SK-N-SH (cell line): Measurements from ENCODE around the gene RNF214. TPM values are rescaled to one million over a fixed set of nuclear protein-coding genes. Genes with fewer than 3 reads are reported as not detected.

Experiments used
- CTCF ChIA-PET: fragments of 300-600, 350-600 bp; formaldehyde crosslinking; extraction: SDS; loops from one replicate; lab custom pipeline; 2021; lab: Yijun Ruan, JAX
- POLR2A ChIA-PET: fragments of 350-600 bp; sonication (Branson Sonifier 250); formaldehyde crosslinking; extraction: SDS; loops from one replicate; lab custom pipeline; 2020; ENCODE audit warnings: antibody characterized with exemption, inconsistent platforms; lab: Yijun Ruan, JAX
- DNase-seq: peaks from one replicate; pipeline ENCODE4 v3.0.0; 2012
- H2AFZ ChIP-seq: fragments of 200-600 bp; sonication (generic); 2 replicates; pipeline ENCODE4 v1.8.1; 2016; ENCODE audit warnings: antibody characterized with exemption, mild to moderate bottlenecking, low read depth
- H3F3A ChIP-seq: fragments of 200-600 bp; sonication (generic); replicated peaks from 2 replicates; pipeline ENCODE3; 2016; ENCODE audit warnings: antibody characterized with exemption, mild to moderate bottlenecking; ENCODE audit not compliant: insufficient read depth
- H3K27ac ChIP-seq, 2 experiments: fragments of 200-500 bp in 1 of 2; fragments of 200-600 bp in 1 of 2; sonication (Bioruptor generic) in 1 of 2; sonication (generic), shearing (Covaris generic) in 1 of 2; 2 replicates each; pipeline versions ENCODE4 v1.5.1 to v1.6.1; 2014 to 2016; ENCODE audit warnings: low read depth in 2 of 2, inconsistent platforms in 1 of 2, low read length in 1 of 2, mild to moderate bottlenecking in 1 of 2, mixed read lengths in 1 of 2
- H3K27me3 ChIP-seq: fragments of 200-600 bp; sonication (generic), shearing (Covaris generic); 2 replicates; pipeline ENCODE4 v1.6.1; 2016; ENCODE audit warnings: mixed run types; ENCODE audit not compliant: insufficient read depth
- H3K36me3 ChIP-seq, 2 experiments: fragments of 200-500 bp in 1 of 2; fragments of 200-600 bp in 1 of 2; sonication (Bioruptor generic) in 1 of 2; sonication (generic) in 1 of 2; replicated peaks in 1 of 2; 2 replicates each; pipeline versions ENCODE3 to v1.5.1; 2014 to 2016; ENCODE audit warnings: low read length in 1 of 2, mild to moderate bottlenecking in 1 of 2; ENCODE audit not compliant: insufficient read depth in 2 of 2, control insufficient read depth in 1 of 2
- H3K4me1 ChIP-seq, 2 experiments: fragments of 200-500 bp in 1 of 2; fragments of 200-600 bp in 1 of 2; sonication (Bioruptor generic) in 1 of 2; sonication (generic), shearing (Covaris generic) in 1 of 2; 2 replicates each; pipeline versions ENCODE4 v1.5.1 to v1.6.1; 2014 to 2016; ENCODE audit warnings: low read depth in 1 of 2, low read length in 1 of 2, mixed run types in 1 of 2; ENCODE audit not compliant: insufficient read depth in 2 of 2, control insufficient read depth in 1 of 2
- H3K4me2 ChIP-seq: fragments of 200-600 bp; sonication (generic), shearing (Covaris generic); 2 replicates; pipeline ENCODE4 v1.6.1; 2017; ENCODE audit warnings: mixed run types
- H3K4me3 ChIP-seq, 2 experiments: fragments of 200-500 bp in 1 of 2; fragments of 200-600 bp in 1 of 2; sonication (Bioruptor generic) in 1 of 2; sonication (generic), shearing (Covaris generic) in 1 of 2; 2 replicates each; pipeline versions ENCODE4 v1.5.1 to v1.8.1; 2014 to 2016; ENCODE audit warnings: low read depth in 2 of 2, inconsistent platforms in 1 of 2, low read length in 1 of 2, mild to moderate bottlenecking in 1 of 2, mixed read lengths in 1 of 2, moderate library complexity in 1 of 2
- H3K79me2 ChIP-seq: fragments of 200-600 bp; sonication (generic); 2 replicates; pipeline ENCODE4 v1.8.1; 2017; ENCODE audit warnings: mild to moderate bottlenecking; ENCODE audit not compliant: insufficient read depth
- H3K9ac ChIP-seq: fragments of 200-600 bp; sonication (generic); 2 replicates; pipeline ENCODE4 v1.6.1; 2017; ENCODE audit warnings: mixed run types
- H3K9me2 ChIP-seq: fragments of 200-600 bp; sonication (generic); 2 replicates; pipeline ENCODE4 v1.6.1; 2017; ENCODE audit warnings: mixed run types
- H3K9me3 ChIP-seq: fragments of 200-600 bp; sonication (generic); 2 replicates; pipeline ENCODE4 v1.6.1; 2017; ENCODE audit warnings: mixed run types, mild to moderate bottlenecking, moderate library complexity
- H4K20me1 ChIP-seq: fragments of 200-600 bp; sonication (generic); 2 replicates; pipeline ENCODE4 v1.6.1; 2017; ENCODE audit warnings: mild to moderate bottlenecking, mixed run types; ENCODE audit not compliant: insufficient read depth
- EP300 ChIP-seq, 2 experiments: IDR thresholded peaks; 2 replicates each; pipeline versions ENCODE4 v1.4.0 to v1.6.1; 2012; ENCODE audit warnings: borderline replicate concordance in 1 of 2, low read depth in 1 of 2, low read length in 1 of 2
- FOSL2 ChIP-seq: IDR thresholded peaks from 2 replicates; pipeline ENCODE4 v1.4.0; 2012; ENCODE audit warnings: low read depth, mild to moderate bottlenecking, moderate library complexity, borderline replicate concordance
- FOXJ3 ChIP-seq: sonication (generic); formaldehyde crosslinking; IDR thresholded peaks from 2 replicates; pipeline ENCODE4 v1.5.1; 2020; ENCODE audit warnings: mild to moderate bottlenecking, missing genetic modification reagents
- FOXM1 ChIP-seq: IDR thresholded peaks from 2 replicates; pipeline ENCODE4 v1.4.0; 2012; ENCODE audit warnings: low read depth, mild to moderate bottlenecking
- GATA2 ChIP-seq: sonication (generic); formaldehyde crosslinking; IDR thresholded peaks from 2 replicates; pipeline ENCODE4 v1.5.0; 2020; ENCODE audit warnings: mild to moderate bottlenecking, missing genetic modification reagents
- IRF3 ChIP-seq: fragments of 150-350 bp; IDR thresholded peaks from 2 replicates; pipeline ENCODE4 v1.6.1; 2016; ENCODE audit warnings: mild to moderate bottlenecking, low read depth, low read length
- JUND ChIP-seq: IDR thresholded peaks from 2 replicates; pipeline ENCODE4 v1.4.0; 2012
- NFIC ChIP-seq: IDR thresholded peaks from 2 replicates; pipeline ENCODE4 v1.4.0; 2012; ENCODE audit warnings: borderline replicate concordance
- NRF1 ChIP-seq: IDR thresholded peaks from 2 replicates; pipeline ENCODE4 v1.6.1; 2012; ENCODE audit warnings: low read depth, mild to moderate bottlenecking, low read length
- POLR2AphosphoS5 ChIP-seq: IDR thresholded peaks from 2 replicates; pipeline ENCODE4 v1.6.1; 2012; ENCODE audit warnings: low read depth, low read length
- RCOR1 ChIP-seq: fragments of 150-350 bp; IDR thresholded peaks from 2 replicates; pipeline ENCODE4 v1.6.1; 2017; ENCODE audit warnings: antibody characterized with exemption, low read length
- REST ChIP-seq: IDR thresholded peaks from 2 replicates; pipeline ENCODE4 v1.6.1; 2012; ENCODE audit warnings: mild to moderate bottlenecking, low read depth, low read length, moderate library complexity
- SMC3 ChIP-seq: IDR thresholded peaks from 2 replicates; pipeline ENCODE4 v1.6.1; 2012; ENCODE audit warnings: low read depth, low read length, improper control_type of control experiment
- TCF12 ChIP-seq: IDR thresholded peaks from 2 replicates; pipeline ENCODE4 v1.4.0; 2012
- TEAD4 ChIP-seq: IDR thresholded peaks from 2 replicates; pipeline ENCODE4 v1.4.0; 2012; ENCODE audit warnings: mild to moderate bottlenecking, borderline replicate concordance; ENCODE audit not compliant: insufficient read depth
- USF1 ChIP-seq: IDR thresholded peaks from 2 replicates; pipeline ENCODE4 v1.4.0; 2012; ENCODE audit warnings: low read depth, borderline replicate concordance
- USF2 ChIP-seq: fragments of 150-350 bp; IDR thresholded peaks from 2 replicates; pipeline ENCODE4 v1.6.1; 2017; ENCODE audit warnings: antibody characterized with exemption, low read length, low read depth, borderline replicate concordance
- YY1 ChIP-seq: IDR thresholded peaks from 2 replicates; pipeline ENCODE4 v1.4.0; 2012; ENCODE audit warnings: low read depth, mild to moderate bottlenecking
- ZBTB33 ChIP-seq: IDR thresholded peaks from 2 replicates; pipeline ENCODE4 v1.4.0; 2012; ENCODE audit warnings: low read depth, borderline replicate concordance
- WGBS: methylation state at CpG from one replicate; pipeline ENCODE4 v1.1.6; 2017; ENCODE audit warnings: low lambda C conversion rate; 5-methylcytosine and 5-hydroxymethylcytosine counted together
- polyA plus RNA-seq, 3 experiments: library from polyadenylated mRNA; depleted of rRNA; stranded (reverse); fragments of >200 nt; gene quantifications; 2 replicates each; pipeline ENCODE4 v1.2.3, GENCODE V29; 2012

Gene RNF214
- polyA plus RNA-seq, 1 of the 3 experiments (the other 2 are of a cell fraction): 15.4 TPM

GRCh38 chr11:117258576-117258975 is 26.1 kb downstream of the RNF214 start:
- Histone ChIP-seq H3K9ac (no peak overlapping the region), H3K79me2 (no peaks in the 10 kb centered on the region), H3K4me2 (0 out of 2 replicates have a peak overlapping the region, but pooled peaks have one; percentile 54), H3K9me3 (no peaks in the 10 kb centered on the region), H3F3A (peaks cover 19% of the 10 kb centered on the region), H3K27ac (peak overlapping the region in 1 of 2 experiments; percentile 65; a peak in 1 of 4 replicates), H3K36me3 (peaks cover 10 to 19% of the 10 kb centered on the region in 2 experiments), H2AFZ (no peak overlapping the region)
- no peak for DNase-seq
- CTCF ChIA-PET: interaction anchor here (0.6 kb wide), 1 partner anchor 27 kb away, joined by 3 read pairs; no protein-coding TSS in a partner anchor
- POLR2A ChIA-PET: no interaction called here
- TF ChIP-seq USF1 (no peak), TCF12 (no peak), TEAD4 (no peak), POLR2AphosphoS5 (no peak), FOXJ3 (no peak), NFIC (no peak), YY1 (no peak), ZBTB33 (no peak), JUND (no peak), USF2 (no peak), FOXM1 (no peak), RCOR1 (no peak)
- TF ChIP-seq, all 33 proteins: peak for 0
- WGBS: 88% methylated on average over 2 of the region's 2 CpGs
- Histone ChIP-seq H3K27me3 (no peaks in the 10 kb centered on the region), H4K20me1 (no peaks in the 10 kb centered on the region), H3K9me2 (no peaks in the 10 kb centered on the region), H3K4me3 (no peak overlapping the region), H3K4me1 (peaks cover 0 to 4% of the 10 kb centered on the region in 2 experiments; a peak in 1 of 4 replicates)

GRCh38 chr11:117259417-117259816 is 26.9 kb downstream of the RNF214 start:
- Histone ChIP-seq H3F3A (peaks cover 19% of the 10 kb centered on the region), H3K79me2 (no peaks in the 10 kb centered on the region), H2AFZ (no peak overlapping the region), H4K20me1 (no peaks in the 10 kb centered on the region), H3K9me2 (no peaks in the 10 kb centered on the region), H3K9ac (no peak overlapping the region), H3K27ac (peak overlapping the region in 1 of 2 experiments; percentile 65; a peak in 2 of 4 replicates), H3K4me3 (no peak overlapping the region), H3K4me1 (peaks cover 0 to 4% of the 10 kb centered on the region in 2 experiments; a peak in 1 of 4 replicates), H3K36me3 (peaks cover 10 to 12% of the 10 kb centered on the region in 2 experiments), H3K4me2 (peak overlapping the region; percentile 54), H3K27me3 (no peaks in the 10 kb centered on the region), H3K9me3 (no peaks in the 10 kb centered on the region)
- 5% methylated on average over 1 of the region's 1 CpG for WGBS
- ChIA-PET POLR2A (no interaction called here), CTCF (interaction anchor here (0.6 kb wide), 1 partner anchor 28 kb away, joined by 3 read pairs; no protein-coding TSS in a partner anchor)
- no peak for DNase-seq
- TF ChIP-seq SMC3 (no peak), RCOR1 (no peak), NRF1 (no peak), IRF3 (no peak), FOSL2 (peak; percentile 57; the same call in 1 of the 2 replicates), EP300 (IDR thresholded peaks at IDR 0.05; ENCODE audit: borderline replicate concordance in 1 of 2, low read depth in 1 of 2, low read length in 1 of 2) (peak in 1 of 2 experiments; percentile 34; a peak in 1 of 4 replicates), JUND (peak; percentile 57; the same call in 1 of the 2 replicates), TCF12 (peak; percentile 82), POLR2AphosphoS5 (no peak), FOXJ3 (no peak), REST (no peak), GATA2 (CRISPR knock-in tag) (no peak)
